Heart right ventricle (tissue), 16 donors: ENCODE data around the gene DTX1. TPM values are rescaled to one million over a fixed set of nuclear protein-coding genes. Genes with fewer than 3 reads are reported as not detected.

ENCODE experiments used
- ATAC-seq, 8 donors: fragments of 200-7000 bp; cut with Tn5 transposase; one replicate each; pipeline ENCODE4 v1.9.1; 2020; ENCODE audit warnings: mild to moderate bottlenecking in 8 of 8, moderate library complexity in 8 of 8, moderate number of reproducible peaks in 1 of 8
- DNase-seq, 2 donors: peaks; one replicate each; pipeline ENCODE4 v3.0.0-alpha.2; 2020
- H3K27ac ChIP-seq, 10 donors: fragments of 200-600 bp; sonication (generic) in 2 of 10; one replicate each; pipeline versions ENCODE4 v1.5.0 to v1.8.0; 2020 to 2022; ENCODE audit warnings: mild to moderate bottlenecking in 3 of 10
- H3K27me3 ChIP-seq, 7 donors: fragments of 200-600 bp; one replicate each; pipeline ENCODE4 v1.8.0; 2021 to 2022; ENCODE audit warnings: mild to moderate bottlenecking in 2 of 7
- H3K36me3 ChIP-seq, 9 donors: fragments of 200-600 bp; sonication (generic) in 1 of 9; one replicate each; pipeline versions ENCODE4 v1.5.0 to v1.8.0; 2020 to 2022; ENCODE audit warnings: mild to moderate bottlenecking in 2 of 9
- H3K4me1 ChIP-seq, 9 donors: fragments of 200-600 bp; sonication (generic) in 1 of 9; one replicate each; pipeline versions ENCODE4 v1.5.0 to v1.8.0; 2020 to 2022; ENCODE audit warnings: mild to moderate bottlenecking in 4 of 9
- H3K4me3 ChIP-seq, 10 donors: fragments of 200-600 bp; sonication (generic) in 2 of 10; one replicate each; pipeline versions ENCODE4 v1.5.0 to v1.8.0; 2020 to 2022; ENCODE audit warnings: mild to moderate bottlenecking in 7 of 10, moderate library complexity in 2 of 10
- H3K9me3 ChIP-seq, 11 donors: fragments of 200-600 bp in 10 of 11; sonication (generic) in 2 of 11; one replicate each; pipeline versions ENCODE4 v1.5.0 to v1.8.0; 2013 to 2022; ENCODE audit warnings: mild to moderate bottlenecking in 2 of 11, control low read depth in 1 of 11, moderate library complexity in 1 of 11
- WGBS, 2 donors: extraction: QIAGEN DNeasy Blood & Tissue Kit; methylation state at CpG; one replicate each; pipeline ENCODE4 v1.1.7; 2013; ENCODE audit warnings: inconsistent platforms in 1 of 2; 5-methylcytosine and 5-hydroxymethylcytosine counted together
- intact Hi-C, 10 donors: fragments of 100-400 bp; cut with DNase I; formaldehyde crosslinking; loops; one replicate each; pipeline versions ENCODE4 v1.11.1 to v1.14.2; 2022
- polyA plus RNA-seq, 2 donors: library from polyadenylated mRNA; stranded (reverse); fragments of 200-250 nt; gene quantifications; one replicate each; pipeline ENCODE4 v1.2.3, GENCODE V29; 2013
- total RNA-seq, 10 donors: library from RNA; stranded (reverse); fragmentation: NEBNext Ultra II Directional in 3 of 10; extraction: Animal tissue kit (Norgen Biotek cat#: 25700) in 3 of 10; gene quantifications; one replicate each; pipeline versions ENCODE4 v1.2.1 to v1.2.4, GENCODE V29; 2021 to 2023
- TF ChIP-seq, protein P1 (sequence below), 9 donors: fragments of 200-600 bp; sonication (generic) in 2 of 9; IDR thresholded peaks; one replicate each; pipeline versions ENCODE4 v1.5.0 to v1.8.0; 2021 to 2022; ENCODE audit warnings: antibody characterized with exemption in 9 of 9, mild to moderate bottlenecking in 5 of 9, moderate library complexity in 1 of 9
- donor health status: Arrhythmogenic right ventricular cardiomyopathy.
- donor health status: ischemic (EF 13 %, LVEDD 7.1; RV severe dilation, severe dysfunction).
- donor health status: healthy with polysubstance abuse.
- donor health status: DM: no; HTN: yes; CAD: no.
- donor health status: DM: no; HTN: no; CAD: no.
- donor health status: ischemic (EF 25% LVEDD 6.9; RV normal size, moderate dysfunction).
- donor health status: ischemic (EF 25% LVEDD 5.7; RV mildly dilated, moderate dysfunction).
- donor health status: healthy.
- donor health status: DM: yes; HTN: yes; CAD: no.
- donor health status: Ischemic cardiomyopathy.
- donor health status: ischemic (EF 35%, LVEDD 5.7; RV mildly dilated, moderate dysfunction).
- donor health status: nonischemic (EF 11% LVEDD 7.7; RV severe dilation, severe dysfunction).
- donor health status: DM: yes; HTN: yes; CAD: no.
- donor health status: PGD.
- donor health status: ischemic (EF 29% LVEDD 5.4; RV normal size, mild dysfunction).
- donor health status: nonischemic (EF 23%, LVEDD 6.1; RV moderate dilation, normal function).

The DTX1 gene
- total and polyA plus RNA-seq, 12 donors: 0.94 to 6.4 (median 1.5) TPM

DNA sequence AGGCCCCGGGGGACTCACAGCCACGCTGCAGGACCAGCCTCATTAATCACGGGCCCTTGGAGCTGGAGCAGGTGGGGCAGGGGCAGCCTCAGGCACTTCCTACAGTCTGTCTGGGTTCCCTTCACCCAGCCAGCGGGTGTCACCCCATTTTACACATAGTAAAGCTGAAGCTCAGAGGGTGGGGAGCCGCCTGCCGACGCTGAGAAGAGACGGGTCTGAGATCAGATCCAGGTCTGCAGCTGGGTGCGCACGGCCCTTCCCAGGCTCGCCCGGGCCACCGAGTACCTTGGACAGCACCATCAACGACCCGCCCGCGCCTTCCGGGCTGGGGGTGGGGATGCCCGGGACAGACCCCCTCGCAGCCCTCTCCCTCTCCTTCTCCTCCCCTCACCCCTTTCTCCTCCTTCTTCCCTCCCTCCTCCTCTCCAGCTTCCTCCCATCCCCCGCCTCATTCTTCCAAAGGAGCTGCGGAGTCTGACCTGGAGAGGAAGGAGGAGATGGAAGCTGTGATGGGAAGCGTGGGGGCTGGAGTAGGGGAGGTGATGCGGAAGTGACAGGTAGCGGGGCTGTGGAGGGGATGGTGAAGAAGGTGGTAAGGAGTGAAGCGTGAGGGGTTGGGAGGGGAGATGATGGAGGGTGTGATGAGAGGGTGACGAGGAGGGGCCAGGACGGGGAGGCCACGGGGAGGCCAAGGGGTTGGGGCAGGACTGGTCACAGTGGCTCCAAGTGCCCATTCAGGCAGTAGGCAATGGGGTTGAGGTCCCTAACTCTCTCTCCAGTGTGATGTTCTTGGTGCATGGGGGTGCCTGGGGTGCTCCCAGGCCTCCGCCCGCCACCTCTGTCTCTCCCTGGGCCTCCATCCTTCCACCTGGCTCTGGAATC, 8.8 kb downstream of the DTX1 start:
- WGBS, 2 donors: 25 to 30% methylated on average over 30 to 31 of the region's 31 CpGs
- ATAC-seq: peak in 4 of 8 donors; percentile 30 to 40 (median 36)
- peaks cover 0 to 53% (median 28%) of the 10 kb centered on the region in 7 donors for H3K27me3 ChIP-seq

DNA sequence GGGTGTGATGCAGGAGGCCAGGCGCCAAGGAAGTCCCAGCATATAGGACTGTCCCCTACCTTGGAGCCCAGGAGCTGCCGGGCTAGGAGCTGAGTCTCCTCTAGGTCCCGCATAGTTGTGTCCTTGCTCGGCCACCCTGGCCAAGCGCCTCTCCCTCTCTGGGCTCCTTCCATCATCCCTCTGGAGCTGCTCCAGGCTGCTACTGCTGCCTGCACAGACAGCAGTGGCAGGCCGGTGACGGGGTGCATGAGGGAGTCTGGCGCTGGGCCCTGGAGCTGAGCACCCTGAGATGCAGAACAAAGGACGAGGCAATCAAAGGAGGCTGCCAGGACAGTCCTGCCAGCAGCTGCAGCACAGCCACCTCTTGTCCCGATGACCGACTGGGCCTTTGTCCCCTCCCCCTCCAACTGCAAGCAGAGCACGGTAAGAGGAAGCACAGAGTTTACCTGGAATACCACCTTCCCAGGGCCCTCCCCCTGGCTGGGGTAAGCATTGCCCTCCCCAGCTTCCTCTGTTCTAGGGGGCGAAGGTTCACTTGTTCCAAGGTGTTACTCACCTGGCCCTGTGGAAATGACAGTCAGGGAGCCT, 10.4 kb downstream of the DTX1 start:
- TF ChIP-seq, protein P1, sequence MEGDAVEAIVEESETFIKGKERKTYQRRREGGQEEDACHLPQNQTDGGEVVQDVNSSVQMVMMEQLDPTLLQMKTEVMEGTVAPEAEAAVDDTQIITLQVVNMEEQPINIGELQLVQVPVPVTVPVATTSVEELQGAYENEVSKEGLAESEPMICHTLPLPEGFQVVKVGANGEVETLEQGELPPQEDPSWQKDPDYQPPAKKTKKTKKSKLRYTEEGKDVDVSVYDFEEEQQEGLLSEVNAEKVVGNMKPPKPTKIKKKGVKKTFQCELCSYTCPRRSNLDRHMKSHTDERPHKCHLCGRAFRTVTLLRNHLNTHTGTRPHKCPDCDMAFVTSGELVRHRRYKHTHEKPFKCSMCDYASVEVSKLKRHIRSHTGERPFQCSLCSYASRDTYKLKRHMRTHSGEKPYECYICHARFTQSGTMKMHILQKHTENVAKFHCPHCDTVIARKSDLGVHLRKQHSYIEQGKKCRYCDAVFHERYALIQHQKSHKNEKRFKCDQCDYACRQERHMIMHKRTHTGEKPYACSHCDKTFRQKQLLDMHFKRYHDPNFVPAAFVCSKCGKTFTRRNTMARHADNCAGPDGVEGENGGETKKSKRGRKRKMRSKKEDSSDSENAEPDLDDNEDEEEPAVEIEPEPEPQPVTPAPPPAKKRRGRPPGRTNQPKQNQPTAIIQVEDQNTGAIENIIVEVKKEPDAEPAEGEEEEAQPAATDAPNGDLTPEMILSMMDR (IDR thresholded peaks at IDR 0.05): no peak
- ATAC-seq: no peak
- Histone ChIP-seq H3K4me1 (peaks cover 4 to 34% (median 17%) of the 10 kb centered on the region in 9 donors), H3K27ac (no peak overlapping the region), H3K27me3 (peaks cover 0 to 41% (median 28%) of the 10 kb centered on the region in 7 donors), H3K4me3 (no peak overlapping the region), H3K36me3 (no peaks in the 10 kb centered on the region), H3K9me3 (no peaks in the 10 kb centered on the region)
- DNase-seq: no peak
- WGBS, 2 donors: 62 to 63% methylated on average over 13 of the region's 13 CpGs
- intact Hi-C loops: no loop called here

More for the DNA sequence above, 8.8 kb downstream of the DTX1 start:
- Histone ChIP-seq H3K36me3 (no peaks in the 10 kb centered on the region), H3K9me3 (no peaks in the 10 kb centered on the region), H3K27ac (no peak overlapping the region), H3K4me3 (no peak overlapping the region), H3K4me1 (peaks cover 0 to 18% (median 3%) of the 10 kb centered on the region in 9 donors)
- no peak for DNase-seq
- TF ChIP-seq, protein P1 (IDR thresholded peaks at IDR 0.05): no peak
- intact Hi-C loops: no loop called here

DNA sequence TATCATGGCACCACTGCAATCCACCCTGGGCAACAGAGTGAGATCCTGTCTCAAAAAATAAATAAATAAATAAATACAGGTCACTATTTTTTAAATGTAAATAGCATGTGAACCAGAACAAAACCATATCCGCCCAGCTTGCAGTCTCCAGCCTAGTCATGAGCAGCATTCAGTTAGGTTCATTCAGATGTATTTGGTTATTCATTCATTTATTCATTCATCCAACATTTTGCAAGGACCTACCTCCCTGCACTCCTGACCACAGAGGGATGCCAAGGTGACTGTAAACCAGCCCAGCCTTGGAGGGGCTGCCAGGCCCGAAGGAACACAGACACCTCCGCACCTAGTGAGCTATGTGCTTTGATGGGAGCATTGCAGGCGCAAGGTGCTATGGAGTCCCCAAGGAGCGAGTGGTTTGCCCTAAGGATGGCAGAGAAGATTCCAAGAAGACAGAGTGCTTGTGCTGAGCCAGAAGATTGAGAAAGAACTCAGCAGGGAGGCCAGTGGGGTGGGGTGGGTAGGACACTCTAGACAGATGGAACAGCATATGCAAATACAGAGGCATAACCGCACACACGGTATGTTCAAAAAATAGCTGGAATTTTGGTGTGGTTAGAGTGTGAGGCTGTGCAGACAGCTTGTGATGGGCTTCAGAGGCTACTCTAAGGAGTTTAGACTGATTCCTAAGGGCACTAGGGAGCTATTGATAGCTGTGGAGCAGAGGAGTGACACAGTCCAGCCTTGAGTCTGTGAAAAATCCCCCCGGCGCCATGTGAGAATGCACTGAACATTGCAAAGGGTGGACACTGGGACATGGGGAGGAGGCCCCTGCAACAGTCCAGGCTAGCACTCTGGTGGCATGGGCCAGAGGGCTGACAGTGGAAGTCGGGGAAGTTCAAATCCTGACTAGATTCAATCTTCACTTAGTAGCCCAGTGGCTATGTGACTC, 11.7 kb downstream of the DTX1 start:
- Histone ChIP-seq H3K27me3 (peaks cover 0 to 30% (median 20%) of the 10 kb centered on the region in 7 donors), H3K4me1 (peaks cover 4 to 38% (median 18%) of the 10 kb centered on the region in 9 donors), H3K9me3 (no peaks in the 10 kb centered on the region), H3K4me3 (no peak overlapping the region), H3K27ac (no peak overlapping the region), H3K36me3 (no peaks in the 10 kb centered on the region)
- ATAC-seq (no peak), DNase-seq (no peak)
- TF ChIP-seq, protein P1 (IDR thresholded peaks at IDR 0.05): no peak
- 89 to 93% methylated on average over 10 of the region's 10 CpGs for WGBS, 2 donors
- intact Hi-C loops: no loop called here

DNA sequence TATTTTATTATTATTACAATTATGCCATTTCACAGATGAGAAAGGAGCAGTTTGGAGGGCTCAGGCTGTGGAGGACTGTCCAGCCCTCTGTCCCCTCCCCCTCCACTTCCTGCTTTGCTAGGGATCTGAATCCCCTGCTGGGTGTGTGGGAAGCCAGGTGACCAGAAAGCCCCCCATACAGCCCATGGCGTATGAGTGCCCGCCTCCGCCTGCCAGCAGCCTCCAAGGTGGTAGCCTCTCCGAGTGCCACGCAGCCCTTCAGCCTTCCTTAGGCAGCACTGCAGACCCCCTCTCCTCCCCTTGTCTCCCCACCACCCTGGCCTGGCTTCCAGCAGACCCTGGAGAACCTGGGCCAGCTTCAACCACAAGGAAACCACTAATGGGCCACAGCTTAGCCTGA, 12.6 kb downstream of the DTX1 start:
- WGBS, 2 donors: 62 to 74% methylated on average over 5 of the region's 5 CpGs
- intact Hi-C loops: no loop called here
- ATAC-seq: no peak
- no peaks in the 10 kb centered on the region for H3K36me3 ChIP-seq
- no peaks in the 10 kb centered on the region for H3K9me3 ChIP-seq
- H3K27ac ChIP-seq: peak overlapping the region in 2 of 10 donors; percentile 70 to 74
- TF ChIP-seq, protein P1 (IDR thresholded peaks at IDR 0.05): no peak
- no peak overlapping the region for H3K4me3 ChIP-seq
- peaks cover 4 to 38% (median 18%) of the 10 kb centered on the region in 9 donors for H3K4me1 ChIP-seq
- peaks cover 0 to 22% (median 11%) of the 10 kb centered on the region in 7 donors for H3K27me3 ChIP-seq
- DNase-seq: no peak
